OCI-LY1 (cell line): ENCODE measurements around the gene CDADC1.
A peak's percentile ranks its signal among the peaks of the same experiment; 100 is the strongest.

Source experiments
- H2AFZ ChIP-seq: fragments of 200-600 bp; sonication (generic), shearing (Covaris generic); 2 replicates; pipeline ENCODE4 v1.6.0; 2014; ENCODE audit warnings: antibody characterized with exemption, mild to moderate bottlenecking, low read length
- H3F3A ChIP-seq: fragments of 200-600 bp; sonication (generic), shearing (Covaris generic); 2 replicates; pipeline ENCODE4 v1.6.0; 2014; ENCODE audit warnings: mild to moderate bottlenecking, antibody characterized with exemption, low read length, moderate library complexity; ENCODE audit not compliant: insufficient read depth
- H3K27ac ChIP-seq: fragments of 200-600 bp; sonication (generic); 2 replicates; pipeline ENCODE4 v1.5.1; 2014; ENCODE audit warnings: low read length, mixed run types, mild to moderate bottlenecking, low read depth; ENCODE audit not compliant: poor library complexity, severe bottlenecking
- H3K27me3 ChIP-seq: fragments of 200-600 bp; sonication (generic); 2 replicates; pipeline ENCODE4 v1.6.0; 2014; ENCODE audit warnings: antibody characterized with exemption, mild to moderate bottlenecking, low read length, moderate library complexity; ENCODE audit not compliant: insufficient read depth
- H3K36me3 ChIP-seq: fragments of 200-600 bp; sonication (generic); 2 replicates; pipeline ENCODE4 v1.6.1; 2014; ENCODE audit warnings: mild to moderate bottlenecking, antibody characterized with exemption, low read length, moderate library complexity, mixed read lengths; ENCODE audit not compliant: insufficient read depth
- H3K4me1 ChIP-seq: fragments of 200-600 bp; sonication (generic); 2 replicates; pipeline ENCODE4 v1.5.1; 2014; ENCODE audit warnings: mild to moderate bottlenecking, low read length, moderate library complexity; ENCODE audit not compliant: insufficient read depth, severe bottlenecking
- H3K4me2 ChIP-seq: fragments of 200-600 bp; sonication (generic), shearing (Covaris generic); 2 replicates; pipeline ENCODE4 v1.6.1; 2014; ENCODE audit warnings: low read length
- H3K4me3 ChIP-seq: fragments of 200-600 bp; sonication (generic); 2 replicates; pipeline ENCODE4 v1.5.1; 2014; ENCODE audit warnings: low read length, low read depth, mild to moderate bottlenecking, mixed read lengths; ENCODE audit not compliant: poor library complexity, severe bottlenecking
- H3K79me2 ChIP-seq: fragments of 200-600 bp; shearing (Covaris generic); 2 replicates; pipeline ENCODE4 v1.6.1; 2016; ENCODE audit warnings: mixed run types, low read length, mixed read lengths; ENCODE audit not compliant: insufficient read depth
- H3K9ac ChIP-seq: fragments of 200-600 bp; sonication (generic), shearing (Covaris generic); 2 replicates; pipeline ENCODE4 v1.6.1; 2014; ENCODE audit warnings: mild to moderate bottlenecking, low read length, mixed read lengths
- H3K9me2 ChIP-seq: fragments of 200-600 bp; sonication (generic), shearing (Covaris generic); 2 replicates; pipeline ENCODE4 v1.6.1; 2014; ENCODE audit warnings: low read depth, mild to moderate bottlenecking, low read length, mixed read lengths
- H3K9me3 ChIP-seq: fragments of 200-600 bp; shearing (Covaris generic); 2 replicates; pipeline ENCODE4 v1.6.1; 2014; ENCODE audit warnings: low read length, mixed read lengths
- H4K20me1 ChIP-seq: fragments of 200-600 bp; sonication (generic), shearing (Covaris generic); 2 replicates; pipeline ENCODE4 v1.6.0; 2016; ENCODE audit warnings: mild to moderate bottlenecking, low read length; ENCODE audit not compliant: insufficient read depth
- CTCF ChIP-seq: fragments of 200-600 bp; sonication (generic), shearing (Covaris generic); IDR thresholded peaks from 2 replicates; pipeline ENCODE4 v1.5.1; 2017; ENCODE audit warnings: mild to moderate bottlenecking, antibody characterized with exemption, low read length, moderate library complexity, mixed read lengths
- EZH2 ChIP-seq: fragments of 200-600 bp; sonication (generic), shearing (Covaris generic); IDR thresholded peaks from 2 replicates; pipeline ENCODE4 v1.8.0; 2017; ENCODE audit warnings: borderline replicate concordance, mixed run types, mild to moderate bottlenecking, antibody characterized with exemption, low read length, moderate library complexity, mixed read lengths

Gene CDADC1

GRCh38 chr13:49247643-49248621, at the start of gene CDADC1:
Gene CDADC1 (plus strand): TSS chr13:49247925. CDS start chr13:49248038, 113 bp downstream.
- H3F3A ChIP-seq: no peaks in the 10 kb centered on the region
- H3K9me3 ChIP-seq: no peaks in the 10 kb centered on the region
- H4K20me1 ChIP-seq: no peaks in the 10 kb centered on the region
- no peak for TF ChIP-seq CTCF
- TF ChIP-seq EZH2: no peak
- H3K36me3 ChIP-seq: peaks cover 6% of the 10 kb centered on the region; the same call in 1 of the 2 replicates
- no peaks in the 10 kb centered on the region; the same call in 1 of the 2 replicates for H3K27me3 ChIP-seq
- peak within 1 kb of the TSS; percentile 81; the same call in 1 of the 2 replicates for H2AFZ ChIP-seq
- peak within 1 kb of the TSS; percentile 81 for H3K9ac ChIP-seq
- H3K27ac ChIP-seq: peak within 1 kb of the TSS; percentile 16
- no peaks in the 10 kb centered on the region for H3K79me2 ChIP-seq
- peak within 1 kb of the TSS; percentile 86 for H3K4me2 ChIP-seq
- peak within 1 kb of the TSS; percentile 84 for H3K4me3 ChIP-seq
- H3K4me1 ChIP-seq: peaks cover 18% of the 10 kb centered on the region
- no peaks in the 10 kb centered on the region for H3K9me2 ChIP-seq

GRCh38 chr13:49206641-49207040, 41.1 kb upstream of the CDADC1 start:
- no peaks in the 10 kb centered on the region for H3K9me2 ChIP-seq
- H3K27ac ChIP-seq: no peak overlapping the region
- TF ChIP-seq CTCF (no peak), EZH2 (no peak)
- no peaks in the 10 kb centered on the region for H3K27me3 ChIP-seq
- H4K20me1 ChIP-seq: no peaks in the 10 kb centered on the region
- no peak overlapping the region for H3K9ac ChIP-seq
- H3K36me3 ChIP-seq: peaks cover 50% of the 10 kb centered on the region; the same call in 1 of the 2 replicates
- H3K79me2 ChIP-seq: no peaks in the 10 kb centered on the region
- H3K4me2 ChIP-seq: no peak overlapping the region
- no peak overlapping the region for H2AFZ ChIP-seq
- H3K4me3 ChIP-seq: no peak overlapping the region
- no peaks in the 10 kb centered on the region for H3K9me3 ChIP-seq
- H3F3A ChIP-seq: no peaks in the 10 kb centered on the region; the same call in 1 of the 2 replicates
- no peaks in the 10 kb centered on the region for H3K4me1 ChIP-seq

- Histone ChIP-seq H3K4me2 (no peak overlapping the region), H3K9me3 (no peaks in the 10 kb centered on the region), H3K4me3 (no peak overlapping the region), H3K36me3 (peaks cover 32% of the 10 kb centered on the region; the same call in 1 of the 2 replicates), H2AFZ (no peak overlapping the region), H3K4me1 (no peaks in the 10 kb centered on the region), H3K9ac (no peak overlapping the region), H4K20me1 (no peaks in the 10 kb centered on the region), H3K79me2 (no peaks in the 10 kb centered on the region), H3K9me2 (no peaks in the 10 kb centered on the region), H3K27ac (no peak overlapping the region), H3K27me3 (no peaks in the 10 kb centered on the region), H3F3A (no peaks in the 10 kb centered on the region; the same call in 1 of the 2 replicates)
- TF ChIP-seq CTCF (no peak), EZH2 (no peak)
Measured at GRCh38 chr13:49208619-49209018, 39.1 kb upstream of the CDADC1 start.
